Stimulated activated CD8-positive, alpha-beta memory T cell treated with anti-CD3 and anti-CD28 coated beads, Interleukin-2, amount 100 ng/mL, for 1 hour (primary cell): ENCODE measurements around the gene TENM3.

ENCODE experiments used
- DNase-seq, 2 donors: peaks; one replicate each; pipeline ENCODE4 v3.0.0-alpha.2; 2020; ENCODE audit warnings: low read depth in 2 of 2

Gene TENM3

DNA sequence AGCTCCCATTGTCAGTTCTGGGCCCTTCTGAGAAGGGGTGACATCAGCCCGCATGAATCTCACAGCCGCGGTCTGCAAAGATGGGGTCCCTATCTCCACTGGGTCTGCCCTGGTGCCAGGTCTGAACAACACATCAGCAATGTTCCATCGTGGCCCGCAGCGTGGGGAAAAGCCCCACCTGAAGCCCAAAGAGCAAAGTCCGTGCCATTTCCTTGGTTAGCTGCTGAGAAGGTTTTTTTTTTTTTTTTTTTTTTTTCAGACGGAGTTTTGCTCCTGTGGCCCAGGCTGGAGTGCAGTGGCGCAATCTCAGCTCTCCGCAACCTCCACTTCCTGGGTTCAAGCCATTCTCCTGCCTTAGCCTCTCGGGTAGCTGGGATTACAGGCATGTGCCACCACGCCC lies 594.6 kb downstream of the TENM3 start:
- no peak for DNase-seq

DNA sequence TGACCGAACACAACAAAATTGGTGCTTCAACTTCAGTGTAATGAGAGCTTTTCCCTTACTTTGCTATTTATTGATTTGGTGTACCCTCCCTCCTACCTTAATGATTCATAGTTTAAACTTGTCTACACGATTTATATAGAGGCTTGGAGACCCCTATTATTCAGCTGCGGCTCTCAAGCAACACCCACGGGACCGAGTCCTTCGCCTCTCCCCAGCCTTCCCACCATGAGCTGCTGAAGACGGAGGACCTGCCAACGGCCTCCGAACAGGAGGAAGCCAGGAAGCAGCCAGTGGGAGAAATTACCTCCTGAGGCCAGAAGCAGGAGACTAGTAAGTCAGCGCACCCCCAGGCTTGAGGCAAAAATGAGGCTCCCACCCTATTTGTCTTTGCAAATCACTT lies 595.3 kb downstream of the TENM3 start:
- no peak for DNase-seq

DNA sequence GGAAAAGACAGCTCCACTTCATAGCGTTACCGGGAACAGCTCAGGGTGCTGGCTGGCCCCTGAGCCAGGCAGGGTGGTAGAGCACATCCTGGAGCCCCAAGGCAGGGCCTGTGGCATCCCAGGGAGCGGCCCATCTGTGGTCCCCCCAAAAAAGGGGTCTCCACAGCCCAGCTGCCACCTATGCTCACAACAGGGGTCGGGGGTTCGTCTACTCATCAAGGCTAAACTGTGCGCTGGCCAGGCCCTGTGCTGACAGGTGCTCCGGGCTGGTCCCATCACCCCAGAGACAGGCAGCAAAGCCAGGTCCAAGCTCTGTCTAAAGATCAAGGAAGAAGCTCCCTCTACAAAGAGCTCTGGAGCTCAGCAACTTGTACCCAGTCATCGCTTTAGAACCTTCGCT lies 596.1 kb downstream of the TENM3 start:
- no peak for DNase-seq

DNA sequence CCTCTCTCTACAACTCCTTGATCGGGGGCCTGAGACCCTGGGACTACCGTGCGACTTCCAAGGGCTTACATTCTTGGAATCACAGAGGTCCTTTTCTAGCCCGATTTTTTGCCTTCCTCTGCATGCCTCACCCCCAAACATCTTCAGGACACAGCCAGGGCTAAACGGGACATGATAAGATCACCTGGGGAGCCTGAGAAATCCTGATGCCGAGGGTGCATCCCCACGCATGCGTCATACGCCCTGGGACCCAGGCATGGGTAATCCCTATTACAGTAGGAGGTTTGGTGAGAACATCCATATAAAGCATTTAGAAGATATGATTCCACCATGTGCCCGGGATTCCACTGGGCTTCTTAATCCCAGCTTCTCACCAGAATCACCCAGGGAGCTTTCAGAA lies 596.9 kb downstream of the TENM3 start:
- DNase-seq, result no peak

DNA sequence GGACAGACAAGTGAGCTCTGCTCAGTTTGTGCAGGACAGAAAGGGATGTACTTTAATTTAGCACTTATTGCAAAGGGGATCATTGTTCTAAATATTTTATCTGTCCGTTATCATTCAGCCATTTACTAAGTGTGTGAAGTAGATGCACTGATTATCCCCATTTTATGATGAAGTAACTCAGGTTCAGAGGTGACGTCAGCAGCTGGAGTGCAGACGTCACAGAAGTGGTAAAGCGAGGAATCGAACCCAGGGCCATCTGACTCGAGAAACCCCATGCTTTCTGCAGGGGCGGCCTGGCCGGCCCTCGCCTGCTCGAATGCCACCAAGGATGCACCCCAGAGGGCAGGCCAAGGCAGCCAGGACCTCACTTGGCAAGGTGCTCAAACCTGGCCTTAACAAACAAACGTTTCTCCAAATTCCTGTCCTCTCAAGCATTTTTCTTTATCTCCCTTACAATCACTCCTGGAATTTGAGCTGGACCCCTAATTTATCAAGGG lies 599.0 kb downstream of the TENM3 start:
- no peak for DNase-seq

DNA sequence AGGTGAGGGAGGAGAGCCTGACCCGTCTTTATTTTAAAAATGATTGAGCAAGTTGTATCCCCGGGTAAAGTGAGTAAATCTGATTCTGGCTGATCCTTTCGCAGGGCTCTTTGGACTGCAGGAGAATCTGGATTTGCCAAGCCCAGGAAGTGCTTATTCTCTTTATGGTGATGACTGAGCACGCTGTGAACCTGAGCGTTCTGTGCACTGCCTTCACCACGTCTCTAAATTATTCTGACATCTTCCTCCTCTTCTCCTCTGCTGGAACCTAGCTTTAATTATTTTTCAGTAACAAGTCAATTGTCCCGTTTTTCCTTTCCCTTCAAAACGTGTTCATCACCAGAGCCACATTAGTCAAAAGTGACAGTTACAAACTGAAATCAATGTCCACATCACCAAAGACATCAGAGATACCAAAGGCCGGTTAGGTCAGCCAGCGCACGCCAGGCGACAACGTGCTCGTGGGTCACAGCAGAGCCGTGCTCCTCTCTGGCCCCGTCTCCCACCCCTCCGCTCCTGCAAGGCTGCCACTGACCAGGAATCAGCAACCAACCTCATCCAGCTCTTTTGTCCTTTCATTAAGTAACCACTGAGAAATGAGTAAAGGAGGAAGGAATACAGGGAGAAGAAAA lies 599.7 kb downstream of the TENM3 start:
- no peak for DNase-seq

DNA sequence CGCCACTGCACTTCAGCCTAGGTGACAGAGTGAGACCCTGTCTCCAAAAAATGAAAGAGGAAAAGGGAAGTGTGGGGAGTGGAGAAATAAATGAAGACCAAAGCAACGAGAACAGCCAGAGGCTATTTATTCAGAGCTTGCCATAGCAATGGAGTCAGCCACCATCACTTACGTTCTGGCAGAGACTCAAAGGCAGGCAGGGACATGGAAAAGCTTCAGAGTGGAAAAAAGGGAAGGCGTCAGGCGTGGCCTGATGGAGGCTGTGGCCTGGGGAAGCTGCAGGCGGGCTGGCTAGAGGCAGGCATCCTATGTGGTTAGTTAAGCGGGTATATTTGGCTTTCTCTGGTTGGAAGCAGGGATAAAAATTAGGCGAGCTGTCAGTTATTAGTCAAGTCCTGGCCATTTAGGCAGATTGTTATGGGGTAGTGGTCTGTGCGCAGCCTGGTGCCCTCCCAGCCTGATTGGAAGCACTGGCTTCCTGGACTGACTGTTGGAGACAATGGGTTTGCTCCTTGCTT lies 600.7 kb downstream of the TENM3 start:
- no peak for DNase-seq

DNA sequence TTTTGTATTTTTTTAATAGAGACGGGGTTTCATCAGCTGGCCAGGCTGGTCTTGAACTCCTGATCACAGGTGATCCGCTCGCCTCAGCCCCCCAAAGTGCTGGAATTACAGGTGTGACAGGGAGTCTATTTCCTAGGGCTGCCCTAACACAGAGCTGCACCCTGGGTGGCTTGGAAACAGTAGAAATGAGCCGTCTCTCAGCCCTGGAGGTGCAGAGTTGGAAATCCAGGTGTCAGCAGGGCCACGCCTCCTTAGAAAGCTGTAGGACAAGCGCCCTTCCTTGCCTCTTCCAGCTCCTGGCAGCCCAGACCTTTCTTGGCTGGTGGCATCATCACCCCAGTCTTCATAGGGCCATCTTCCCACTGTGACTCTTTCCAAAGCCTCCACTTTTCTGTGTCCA lies 602.4 kb downstream of the TENM3 start:
- DNase-seq, result no peak

DNA sequence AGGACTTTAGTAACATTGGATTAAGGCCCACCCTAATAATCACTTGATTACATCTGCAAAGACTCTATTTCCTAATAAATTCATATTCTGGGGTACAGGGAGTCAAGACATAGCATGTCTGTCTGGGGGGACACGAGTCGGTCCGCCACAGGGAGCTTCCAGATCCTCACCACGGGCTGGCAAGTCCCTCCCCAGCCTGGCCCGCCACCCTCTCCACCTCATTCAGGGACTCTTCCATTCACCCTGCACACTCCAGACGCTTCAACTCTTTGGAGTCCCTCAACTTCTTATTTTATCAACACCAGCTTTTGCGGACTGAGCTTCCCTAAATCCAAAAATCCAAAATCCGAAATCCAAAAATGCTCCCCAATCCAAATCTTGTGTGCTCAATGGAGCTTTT lies 602.8 kb downstream of the TENM3 start:
- no peak for DNase-seq

DNA sequence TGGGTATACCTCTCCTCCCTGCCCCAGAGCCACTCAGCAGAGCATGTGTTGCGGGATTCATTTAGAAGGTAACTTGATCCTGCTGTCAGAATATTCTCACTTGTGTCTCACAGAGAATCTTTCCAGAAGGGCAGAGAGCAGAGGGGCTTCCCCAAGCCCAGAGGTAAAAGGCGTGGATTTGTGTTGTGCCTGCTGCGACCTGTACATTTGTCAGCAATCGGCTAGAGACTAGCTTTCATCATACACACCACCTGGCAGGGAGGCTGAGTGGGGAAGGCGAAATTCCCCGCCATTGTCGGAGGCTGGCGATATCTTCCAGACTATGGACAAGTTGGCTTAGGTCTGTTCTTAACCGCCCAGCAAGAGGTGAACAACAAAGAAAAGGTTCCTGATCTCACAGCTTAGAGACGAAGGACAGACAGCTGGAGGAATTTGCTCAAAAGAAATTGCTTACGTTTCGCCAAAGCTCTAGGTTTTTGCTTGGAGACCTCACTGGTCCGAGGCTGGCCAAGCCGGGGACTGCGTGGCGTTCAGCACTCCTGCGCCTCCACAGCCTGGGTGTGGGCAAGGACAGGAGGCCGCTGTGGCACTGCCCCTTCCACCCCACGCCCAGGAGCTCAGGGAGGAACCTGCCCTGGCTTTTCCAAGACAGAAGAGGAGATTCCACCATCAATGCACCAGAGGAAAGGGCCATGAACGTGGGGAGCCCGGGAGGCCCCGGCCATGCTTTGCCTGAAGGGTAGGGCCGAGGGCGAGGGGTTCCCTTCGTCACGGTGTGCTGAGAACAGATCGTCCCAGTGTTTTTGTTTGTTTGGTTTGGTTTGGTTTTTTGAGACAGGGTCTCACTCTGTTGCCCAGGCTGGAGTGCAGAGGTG lies 604.6 kb downstream of the TENM3 start:
- DNase-seq, result no peak

DNA sequence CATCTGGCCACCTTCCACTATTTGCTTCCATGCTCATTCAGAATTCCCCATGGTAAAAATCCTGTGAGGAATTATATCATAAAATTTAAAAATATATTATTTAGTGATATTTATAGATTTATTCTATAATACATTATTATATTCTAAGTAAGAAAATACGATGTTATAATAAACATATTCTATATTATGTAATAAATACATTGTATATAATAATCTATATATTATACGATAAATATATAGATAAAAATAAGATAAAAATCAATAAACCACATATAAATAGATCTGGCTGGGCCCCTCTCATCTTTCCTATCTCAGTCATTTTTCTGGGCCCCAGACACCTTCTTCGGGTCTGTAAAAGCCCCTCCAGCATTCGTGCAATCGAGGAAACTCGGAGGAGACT lies 605.5 kb downstream of the TENM3 start:
- DNase-seq, result no peak
